Smooth muscle cell (in vitro differentiated cells): Measurements from ENCODE around the gene TMEM260. TPM values are rescaled to one million over a fixed set of nuclear protein-coding genes. Genes with fewer than 3 reads are reported as not detected.

ENCODE experiments used
- DNase-seq: peaks from one replicate; lab custom pipeline; 2025; ENCODE audit not compliant: unreplicated experiment; lab: John Stamatoyannopoulos, UW
- H2AFZ ChIP-seq: fragments of 200-600 bp; sonication (generic); 2 replicates; pipeline ENCODE4 v1.6.0; 2016; ENCODE audit warnings: antibody characterized with exemption, low read depth, mild to moderate bottlenecking
- H3F3A ChIP-seq: fragments of 200-600 bp; sonication (generic); 2 replicates; pipeline ENCODE4 v1.6.0; 2017; ENCODE audit warnings: antibody characterized with exemption, low read depth
- H3K27ac ChIP-seq: fragments of 200-600 bp; sonication (generic); 2 replicates; pipeline ENCODE4 v1.5.1; 2016; ENCODE audit warnings: low read depth, mild to moderate bottlenecking
- H3K27me3 ChIP-seq: fragments of 200-600 bp; sonication (generic); 2 replicates; pipeline ENCODE4 v1.6.1; 2016; ENCODE audit warnings: low read depth, mild to moderate bottlenecking
- H3K36me3 ChIP-seq: fragments of 200-600 bp; sonication (generic); 2 replicates; pipeline ENCODE4 v1.5.1; 2016; ENCODE audit warnings: low read depth
- H3K4me1 ChIP-seq: fragments of 200-600 bp; sonication (generic); 2 replicates; pipeline ENCODE4 v1.5.1; 2016; ENCODE audit warnings: low read depth
- H3K4me2 ChIP-seq: fragments of 200-600 bp; sonication (generic); 2 replicates; pipeline ENCODE4 v1.6.0; 2016; ENCODE audit warnings: mild to moderate bottlenecking
- H3K4me3 ChIP-seq: fragments of 200-600 bp; sonication (generic); 2 replicates; pipeline ENCODE4 v1.5.1; 2016; ENCODE audit warnings: mild to moderate bottlenecking
- H3K79me2 ChIP-seq: fragments of 200-600 bp; sonication (generic); 2 replicates; pipeline ENCODE4 v1.6.0; 2016; ENCODE audit warnings: low read depth, mild to moderate bottlenecking
- H3K9ac ChIP-seq: fragments of 200-600 bp; sonication (generic); 2 replicates; pipeline ENCODE4 v1.6.0; 2016; ENCODE audit warnings: low read depth
- H3K9me3 ChIP-seq: fragments of 200-600 bp; sonication (generic); replicated peaks from 2 replicates; pipeline ENCODE4 v1.5.1; 2016; ENCODE audit warnings: low read depth
- H4K20me1 ChIP-seq: fragments of 200-600 bp; sonication (generic); 2 replicates; pipeline ENCODE4 v1.6.0; 2016; ENCODE audit warnings: low read depth
- WGBS: methylation state at CpG from one replicate; pipeline ENCODE4 v1.1.7; 2016; ENCODE audit warnings: low lambda C conversion rate; 5-methylcytosine and 5-hydroxymethylcytosine counted together
- polyA plus RNA-seq: library from polyadenylated mRNA; unstranded; fragments of >200 nt; fragmentation: Nextera tagmentation; extraction: Ambion mirVana; gene quantifications from 2 replicates; pipeline ENCODE4 v1.2.1, GENCODE V29; 2016
- total RNA-seq: library from RNA; depleted of rRNA; stranded (reverse); fragments of >200 nt; gene quantifications from 2 replicates; pipeline ENCODE4 v1.2.3, GENCODE V29; 2014
- TF ChIP-seq, protein P1 (sequence below): fragments of 200-600 bp; sonication (generic); IDR thresholded peaks from 2 replicates; pipeline ENCODE4 v1.5.1; 2017; ENCODE audit warnings: borderline replicate concordance, mild to moderate bottlenecking, antibody characterized with exemption; ENCODE audit not compliant: insufficient read depth, poor library complexity, severe bottlenecking

Gene TMEM260
- total and polyA plus RNA-seq, 2 experiments from 2014 or later = 10.5 to 16.0 TPM

GRCh38 chr14:56632195-56632594, 52.6 kb downstream of the TMEM260 start:
- Histone ChIP-seq H4K20me1 (no peaks in the 10 kb centered on the region), H3K27me3 (no peaks in the 10 kb centered on the region), H3F3A (no peaks in the 10 kb centered on the region), H2AFZ (no peak overlapping the region), H3K4me3 (no peak overlapping the region), H3K9me3 (no peaks in the 10 kb centered on the region), H3K9ac (no peak overlapping the region), H3K36me3 (peaks cover 29% of the 10 kb centered on the region), H3K79me2 (no peaks in the 10 kb centered on the region), H3K4me2 (no peak overlapping the region), H3K27ac (no peak overlapping the region), H3K4me1 (no peaks in the 10 kb centered on the region)
- TF ChIP-seq, protein P1, sequence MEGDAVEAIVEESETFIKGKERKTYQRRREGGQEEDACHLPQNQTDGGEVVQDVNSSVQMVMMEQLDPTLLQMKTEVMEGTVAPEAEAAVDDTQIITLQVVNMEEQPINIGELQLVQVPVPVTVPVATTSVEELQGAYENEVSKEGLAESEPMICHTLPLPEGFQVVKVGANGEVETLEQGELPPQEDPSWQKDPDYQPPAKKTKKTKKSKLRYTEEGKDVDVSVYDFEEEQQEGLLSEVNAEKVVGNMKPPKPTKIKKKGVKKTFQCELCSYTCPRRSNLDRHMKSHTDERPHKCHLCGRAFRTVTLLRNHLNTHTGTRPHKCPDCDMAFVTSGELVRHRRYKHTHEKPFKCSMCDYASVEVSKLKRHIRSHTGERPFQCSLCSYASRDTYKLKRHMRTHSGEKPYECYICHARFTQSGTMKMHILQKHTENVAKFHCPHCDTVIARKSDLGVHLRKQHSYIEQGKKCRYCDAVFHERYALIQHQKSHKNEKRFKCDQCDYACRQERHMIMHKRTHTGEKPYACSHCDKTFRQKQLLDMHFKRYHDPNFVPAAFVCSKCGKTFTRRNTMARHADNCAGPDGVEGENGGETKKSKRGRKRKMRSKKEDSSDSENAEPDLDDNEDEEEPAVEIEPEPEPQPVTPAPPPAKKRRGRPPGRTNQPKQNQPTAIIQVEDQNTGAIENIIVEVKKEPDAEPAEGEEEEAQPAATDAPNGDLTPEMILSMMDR = no peak
- no peak for DNase-seq
- whole genome bisulfite sequencing = 98% methylated on average over 2 of the region's 2 CpGs

DNA sequence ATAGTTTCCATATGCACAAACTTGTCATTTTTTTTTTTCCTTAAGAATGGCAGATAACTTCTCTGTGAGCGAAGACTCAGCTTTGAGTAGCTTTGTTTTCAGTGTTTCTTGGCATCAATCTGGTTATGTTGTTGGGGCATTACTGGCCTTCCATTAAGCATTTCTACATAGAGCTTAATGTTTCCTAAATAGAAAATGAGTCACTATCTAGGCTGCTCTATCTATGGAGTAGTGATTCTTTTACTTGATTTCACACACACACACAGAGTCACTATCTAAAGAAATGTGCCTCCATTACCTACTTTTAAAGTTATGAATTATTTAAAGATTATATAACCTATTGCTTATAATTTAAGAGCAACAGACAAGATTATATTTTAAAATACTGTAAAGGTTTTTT, 53.9 kb downstream of the TMEM260 start:
- H4K20me1 ChIP-seq = no peaks in the 10 kb centered on the region
- no peak overlapping the region for H2AFZ ChIP-seq
- TF ChIP-seq, protein P1 = no peak
- no peak for DNase-seq
- no peak overlapping the region for H3K4me2 ChIP-seq
- H3K9me3 ChIP-seq = no peaks in the 10 kb centered on the region
- no peaks in the 10 kb centered on the region for H3K79me2 ChIP-seq
- H3K4me3 ChIP-seq = no peak overlapping the region
- H3K27ac ChIP-seq = no peak overlapping the region
- H3K9ac ChIP-seq = no peak overlapping the region
- H3K36me3 ChIP-seq = peaks cover 39% of the 10 kb centered on the region
- H3F3A ChIP-seq = no peaks in the 10 kb centered on the region
- 45% methylated on average over 1 of the region's 1 CpG for WGBS
- no peaks in the 10 kb centered on the region for H3K27me3 ChIP-seq
- no peaks in the 10 kb centered on the region for H3K4me1 ChIP-seq

GRCh38 chr14:56635041-56635440, 55.4 kb downstream of the TMEM260 start:
- H3K9me3 ChIP-seq = no peaks in the 10 kb centered on the region
- no peaks in the 10 kb centered on the region for H4K20me1 ChIP-seq
- H3K4me3 ChIP-seq = no peak overlapping the region
- H3K9ac ChIP-seq = no peak overlapping the region
- no peak overlapping the region for H3K27ac ChIP-seq
- DNase-seq = no peak
- WGBS = 97% methylated on average over 2 of the region's 2 CpGs
- no peaks in the 10 kb centered on the region for H3K79me2 ChIP-seq
- no peak overlapping the region for H3K4me2 ChIP-seq
- H3K4me1 ChIP-seq = no peaks in the 10 kb centered on the region
- H3K36me3 ChIP-seq = peaks cover 35% of the 10 kb centered on the region
- no peaks in the 10 kb centered on the region for H3F3A ChIP-seq
- TF ChIP-seq, protein P1 = no peak
- no peak overlapping the region for H2AFZ ChIP-seq
- H3K27me3 ChIP-seq = no peaks in the 10 kb centered on the region

- 89% methylated on average over 2 of the region's 2 CpGs for WGBS
- no peaks in the 10 kb centered on the region for H3F3A ChIP-seq
- no peaks in the 10 kb centered on the region for H3K27me3 ChIP-seq
- peaks cover 3% of the 10 kb centered on the region for H3K9me3 ChIP-seq
- no peak for DNase-seq
- H2AFZ ChIP-seq = no peak overlapping the region
- H4K20me1 ChIP-seq = no peaks in the 10 kb centered on the region
- no peak overlapping the region for H3K9ac ChIP-seq
- H3K36me3 ChIP-seq = no peaks in the 10 kb centered on the region
- TF ChIP-seq, protein P1 = no peak
- no peak overlapping the region for H3K27ac ChIP-seq
- peaks cover 26% of the 10 kb centered on the region for H3K4me1 ChIP-seq
- no peak overlapping the region for H3K4me3 ChIP-seq
- H3K4me2 ChIP-seq = no peak overlapping the region
- H3K79me2 ChIP-seq = no peaks in the 10 kb centered on the region
Observed at GRCh38 chr14:56647493-56647892, 67.9 kb downstream of the TMEM260 start.
